ENCODE results near the gene TUBB1.

Gene TUBB1

DNA sequence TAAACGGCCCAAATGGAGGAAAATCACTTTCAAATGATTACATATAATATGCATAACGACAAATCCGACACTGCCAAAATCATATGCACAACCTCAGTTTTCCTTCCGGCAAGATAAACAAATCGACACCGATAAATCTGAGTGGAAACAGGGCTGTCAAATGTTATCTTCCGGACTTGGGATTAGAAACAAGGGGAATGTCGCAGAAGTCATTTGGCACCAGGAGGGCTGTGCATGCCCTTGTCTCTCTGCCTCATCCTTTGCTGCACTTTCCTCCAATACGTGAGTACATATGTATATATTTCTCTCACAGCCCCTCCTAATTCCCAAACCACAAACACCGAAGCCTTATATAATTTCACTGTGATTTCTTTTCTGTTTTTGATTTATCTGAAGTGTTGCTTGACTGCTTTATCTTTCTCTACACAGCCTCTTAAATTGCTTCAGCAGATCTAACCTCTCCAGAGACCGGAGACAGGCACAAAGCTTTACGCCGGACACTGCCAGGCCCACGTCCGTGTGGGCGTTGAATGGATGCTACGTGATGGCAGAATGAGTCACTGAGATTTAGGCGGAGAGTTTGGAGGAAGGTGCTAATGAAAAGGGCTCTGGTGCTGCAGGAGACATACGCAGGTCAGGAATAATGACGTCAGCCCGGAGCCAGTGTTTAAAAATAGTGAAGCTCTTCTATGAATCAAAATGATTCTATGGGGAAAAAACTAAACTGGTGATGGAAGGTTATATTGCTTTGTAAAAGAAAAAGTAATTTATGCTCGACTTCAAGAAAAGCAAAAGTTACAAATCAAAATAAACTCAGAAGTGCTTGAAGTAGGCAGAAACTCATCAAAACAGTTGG lies 44.4 kb downstream of the TUBB1 start (continued):
- TF ChIP-seq ZXDB (tag by site-specific recombination; IDR thresholded peaks at IDR 0.05) = no peak
- TF ChIP-seq SCRT1 (tag by site-specific recombination; IDR thresholded peaks at IDR 0.05; ENCODE audit: borderline replicate concordance) = no peak
- TF ChIP-seq, protein P1, sequence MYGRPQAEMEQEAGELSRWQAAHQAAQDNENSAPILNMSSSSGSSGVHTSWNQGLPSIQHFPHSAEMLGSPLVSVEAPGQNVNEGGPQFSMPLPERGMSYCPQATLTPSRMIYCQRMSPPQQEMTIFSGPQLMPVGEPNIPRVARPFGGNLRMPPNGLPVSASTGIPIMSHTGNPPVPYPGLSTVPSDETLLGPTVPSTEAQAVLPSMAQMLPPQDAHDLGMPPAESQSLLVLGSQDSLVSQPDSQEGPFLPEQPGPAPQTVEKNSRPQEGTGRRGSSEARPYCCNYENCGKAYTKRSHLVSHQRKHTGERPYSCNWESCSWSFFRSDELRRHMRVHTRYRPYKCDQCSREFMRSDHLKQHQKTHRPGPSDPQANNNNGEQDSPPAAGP (tag by site-specific recombination; IDR thresholded peaks at IDR 0.05) = 0 out of 2 replicates have a peak, but pooled peaks have one; percentile 58
- peak; percentile 96 for TF ChIP-seq ZFHX2 (tag by site-specific recombination; conservative IDR thresholded peaks at IDR 0.05)
- TF ChIP-seq ZNF76 (tag by site-specific recombination; IDR thresholded peaks at IDR 0.05; ENCODE audit: borderline replicate concordance, low read depth) = no peak
- TF ChIP-seq ZNF529 (tag by site-specific recombination; IDR thresholded peaks at IDR 0.05; ENCODE audit: insufficient replicate concordance) = no peak
- TF ChIP-seq KLF8 (tag by site-specific recombination; IDR thresholded peaks at IDR 0.05) = peak; percentile 66; the same call in 1 of the 2 replicates
- TF ChIP-seq ZNF677 (tag by site-specific recombination; IDR thresholded peaks at IDR 0.05) = no peak
- peak; percentile 61; the same call in 1 of the 2 replicates for TF ChIP-seq GLIS2 (tag by site-specific recombination; IDR thresholded peaks at IDR 0.05)
- TF ChIP-seq ZNF114 (tag by site-specific recombination; IDR thresholded peaks at IDR 0.05) = no peak
- TF ChIP-seq ZFP37 (tag by site-specific recombination; IDR thresholded peaks at IDR 0.05) = no peak
- no peak for TF ChIP-seq ZNF146 (tag by site-specific recombination; IDR thresholded peaks at IDR 0.05)
- TF ChIP-seq, protein P2, sequence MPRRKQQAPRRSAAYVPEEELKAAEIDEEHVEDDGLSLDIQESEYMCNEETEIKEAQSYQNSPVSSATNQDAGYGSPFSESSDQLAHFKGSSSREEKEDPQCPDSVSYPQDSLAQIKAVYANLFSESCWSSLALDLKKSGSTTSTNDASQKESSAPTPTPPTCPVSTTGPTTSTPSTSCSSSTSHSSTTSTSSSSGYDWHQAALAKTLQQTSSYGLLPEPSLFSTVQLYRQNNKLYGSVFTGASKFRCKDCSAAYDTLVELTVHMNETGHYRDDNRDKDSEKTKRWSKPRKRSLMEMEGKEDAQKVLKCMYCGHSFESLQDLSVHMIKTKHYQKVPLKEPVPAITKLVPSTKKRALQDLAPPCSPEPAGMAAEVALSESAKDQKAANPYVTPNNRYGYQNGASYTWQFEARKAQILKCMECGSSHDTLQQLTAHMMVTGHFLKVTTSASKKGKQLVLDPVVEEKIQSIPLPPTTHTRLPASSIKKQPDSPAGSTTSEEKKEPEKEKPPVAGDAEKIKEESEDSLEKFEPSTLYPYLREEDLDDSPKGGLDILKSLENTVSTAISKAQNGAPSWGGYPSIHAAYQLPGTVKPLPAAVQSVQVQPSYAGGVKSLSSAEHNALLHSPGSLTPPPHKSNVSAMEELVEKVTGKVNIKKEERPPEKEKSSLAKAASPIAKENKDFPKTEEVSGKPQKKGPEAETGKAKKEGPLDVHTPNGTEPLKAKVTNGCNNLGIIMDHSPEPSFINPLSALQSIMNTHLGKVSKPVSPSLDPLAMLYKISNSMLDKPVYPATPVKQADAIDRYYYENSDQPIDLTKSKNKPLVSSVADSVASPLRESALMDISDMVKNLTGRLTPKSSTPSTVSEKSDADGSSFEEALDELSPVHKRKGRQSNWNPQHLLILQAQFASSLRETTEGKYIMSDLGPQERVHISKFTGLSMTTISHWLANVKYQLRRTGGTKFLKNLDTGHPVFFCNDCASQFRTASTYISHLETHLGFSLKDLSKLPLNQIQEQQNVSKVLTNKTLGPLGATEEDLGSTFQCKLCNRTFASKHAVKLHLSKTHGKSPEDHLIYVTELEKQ (tag by site-specific recombination; IDR thresholded peaks at IDR 0.05; ENCODE audit: borderline replicate concordance) = peak; percentile 80; the same call in 1 of the 2 replicates
- TF ChIP-seq ZBTB8A (tag by site-specific recombination; IDR thresholded peaks at IDR 0.05) = peak; percentile 58
- TF ChIP-seq ZNF416 (tag by site-specific recombination; IDR thresholded peaks at IDR 0.05) = no peak
- TF ChIP-seq, protein P3, sequence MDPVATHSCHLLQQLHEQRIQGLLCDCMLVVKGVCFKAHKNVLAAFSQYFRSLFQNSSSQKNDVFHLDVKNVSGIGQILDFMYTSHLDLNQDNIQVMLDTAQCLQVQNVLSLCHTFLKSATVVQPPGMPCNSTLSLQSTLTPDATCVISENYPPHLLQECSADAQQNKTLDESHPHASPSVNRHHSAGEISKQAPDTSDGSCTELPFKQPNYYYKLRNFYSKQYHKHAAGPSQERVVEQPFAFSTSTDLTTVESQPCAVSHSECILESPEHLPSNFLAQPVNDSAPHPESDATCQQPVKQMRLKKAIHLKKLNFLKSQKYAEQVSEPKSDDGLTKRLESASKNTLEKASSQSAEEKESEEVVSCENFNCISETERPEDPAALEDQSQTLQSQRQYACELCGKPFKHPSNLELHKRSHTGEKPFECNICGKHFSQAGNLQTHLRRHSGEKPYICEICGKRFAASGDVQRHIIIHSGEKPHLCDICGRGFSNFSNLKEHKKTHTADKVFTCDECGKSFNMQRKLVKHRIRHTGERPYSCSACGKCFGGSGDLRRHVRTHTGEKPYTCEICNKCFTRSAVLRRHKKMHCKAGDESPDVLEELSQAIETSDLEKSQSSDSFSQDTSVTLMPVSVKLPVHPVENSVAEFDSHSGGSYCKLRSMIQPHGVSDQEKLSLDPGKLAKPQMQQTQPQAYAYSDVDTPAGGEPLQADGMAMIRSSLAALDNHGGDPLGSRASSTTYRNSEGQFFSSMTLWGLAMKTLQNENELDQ (tag by site-specific recombination; IDR thresholded peaks at IDR 0.05; ENCODE audit: low read depth) = no peak
- TF ChIP-seq, protein P4, sequence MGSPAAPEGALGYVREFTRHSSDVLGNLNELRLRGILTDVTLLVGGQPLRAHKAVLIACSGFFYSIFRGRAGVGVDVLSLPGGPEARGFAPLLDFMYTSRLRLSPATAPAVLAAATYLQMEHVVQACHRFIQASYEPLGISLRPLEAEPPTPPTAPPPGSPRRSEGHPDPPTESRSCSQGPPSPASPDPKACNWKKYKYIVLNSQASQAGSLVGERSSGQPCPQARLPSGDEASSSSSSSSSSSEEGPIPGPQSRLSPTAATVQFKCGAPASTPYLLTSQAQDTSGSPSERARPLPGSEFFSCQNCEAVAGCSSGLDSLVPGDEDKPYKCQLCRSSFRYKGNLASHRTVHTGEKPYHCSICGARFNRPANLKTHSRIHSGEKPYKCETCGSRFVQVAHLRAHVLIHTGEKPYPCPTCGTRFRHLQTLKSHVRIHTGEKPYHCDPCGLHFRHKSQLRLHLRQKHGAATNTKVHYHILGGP (tag by site-specific recombination; IDR thresholded peaks at IDR 0.05) = no peak
- TF ChIP-seq, protein P5, sequence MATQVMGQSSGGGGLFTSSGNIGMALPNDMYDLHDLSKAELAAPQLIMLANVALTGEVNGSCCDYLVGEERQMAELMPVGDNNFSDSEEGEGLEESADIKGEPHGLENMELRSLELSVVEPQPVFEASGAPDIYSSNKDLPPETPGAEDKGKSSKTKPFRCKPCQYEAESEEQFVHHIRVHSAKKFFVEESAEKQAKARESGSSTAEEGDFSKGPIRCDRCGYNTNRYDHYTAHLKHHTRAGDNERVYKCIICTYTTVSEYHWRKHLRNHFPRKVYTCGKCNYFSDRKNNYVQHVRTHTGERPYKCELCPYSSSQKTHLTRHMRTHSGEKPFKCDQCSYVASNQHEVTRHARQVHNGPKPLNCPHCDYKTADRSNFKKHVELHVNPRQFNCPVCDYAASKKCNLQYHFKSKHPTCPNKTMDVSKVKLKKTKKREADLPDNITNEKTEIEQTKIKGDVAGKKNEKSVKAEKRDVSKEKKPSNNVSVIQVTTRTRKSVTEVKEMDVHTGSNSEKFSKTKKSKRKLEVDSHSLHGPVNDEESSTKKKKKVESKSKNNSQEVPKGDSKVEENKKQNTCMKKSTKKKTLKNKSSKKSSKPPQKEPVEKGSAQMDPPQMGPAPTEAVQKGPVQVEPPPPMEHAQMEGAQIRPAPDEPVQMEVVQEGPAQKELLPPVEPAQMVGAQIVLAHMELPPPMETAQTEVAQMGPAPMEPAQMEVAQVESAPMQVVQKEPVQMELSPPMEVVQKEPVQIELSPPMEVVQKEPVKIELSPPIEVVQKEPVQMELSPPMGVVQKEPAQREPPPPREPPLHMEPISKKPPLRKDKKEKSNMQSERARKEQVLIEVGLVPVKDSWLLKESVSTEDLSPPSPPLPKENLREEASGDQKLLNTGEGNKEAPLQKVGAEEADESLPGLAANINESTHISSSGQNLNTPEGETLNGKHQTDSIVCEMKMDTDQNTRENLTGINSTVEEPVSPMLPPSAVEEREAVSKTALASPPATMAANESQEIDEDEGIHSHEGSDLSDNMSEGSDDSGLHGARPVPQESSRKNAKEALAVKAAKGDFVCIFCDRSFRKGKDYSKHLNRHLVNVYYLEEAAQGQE (tag by site-specific recombination; IDR thresholded peaks at IDR 0.05) = no peak
- no peak; the same call in 1 of the 2 replicates for TF ChIP-seq KLF1 (tag by site-specific recombination; IDR thresholded peaks at IDR 0.05)
- 0 out of 2 replicates have a peak, but pooled peaks have one; percentile 14 for TF ChIP-seq ZFP69B (tag by site-specific recombination; IDR thresholded peaks at IDR 0.05)
- TF ChIP-seq, protein P6, sequence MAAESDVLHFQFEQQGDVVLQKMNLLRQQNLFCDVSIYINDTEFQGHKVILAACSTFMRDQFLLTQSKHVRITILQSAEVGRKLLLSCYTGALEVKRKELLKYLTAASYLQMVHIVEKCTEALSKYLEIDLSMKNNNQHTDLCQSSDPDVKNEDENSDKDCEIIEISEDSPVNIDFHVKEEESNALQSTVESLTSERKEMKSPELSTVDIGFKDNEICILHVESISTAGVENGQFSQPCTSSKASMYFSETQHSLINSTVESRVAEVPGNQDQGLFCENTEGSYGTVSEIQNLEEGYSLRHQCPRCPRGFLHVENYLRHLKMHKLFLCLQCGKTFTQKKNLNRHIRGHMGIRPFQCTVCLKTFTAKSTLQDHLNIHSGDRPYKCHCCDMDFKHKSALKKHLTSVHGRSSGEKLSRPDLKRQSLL (tag by site-specific recombination; IDR thresholded peaks at IDR 0.05) = no peak
- TF ChIP-seq, protein P7, sequence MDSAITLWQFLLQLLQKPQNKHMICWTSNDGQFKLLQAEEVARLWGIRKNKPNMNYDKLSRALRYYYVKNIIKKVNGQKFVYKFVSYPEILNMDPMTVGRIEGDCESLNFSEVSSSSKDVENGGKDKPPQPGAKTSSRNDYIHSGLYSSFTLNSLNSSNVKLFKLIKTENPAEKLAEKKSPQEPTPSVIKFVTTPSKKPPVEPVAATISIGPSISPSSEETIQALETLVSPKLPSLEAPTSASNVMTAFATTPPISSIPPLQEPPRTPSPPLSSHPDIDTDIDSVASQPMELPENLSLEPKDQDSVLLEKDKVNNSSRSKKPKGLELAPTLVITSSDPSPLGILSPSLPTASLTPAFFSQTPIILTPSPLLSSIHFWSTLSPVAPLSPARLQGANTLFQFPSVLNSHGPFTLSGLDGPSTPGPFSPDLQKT (IDR thresholded peaks at IDR 0.05; ENCODE audit: borderline replicate concordance, low read depth, low read length) = no peak
- no peak for TF ChIP-seq ZBTB7A (tag by site-specific recombination; IDR thresholded peaks at IDR 0.05; ENCODE audit: low read depth)
